UCSD-AML1 (cell line): ENCODE measurements around the gene CDYL2.

Experiments used
- DNase-seq: peaks from one replicate; lab custom pipeline; 2025; ENCODE audit not compliant: unreplicated experiment; lab: John Stamatoyannopoulos, UW

CDYL2 gene

GRCh38 chr16:80710918-80711317 is 93.5 kb downstream of the CDYL2 start:
- no peak for DNase-seq

- DNase-seq: no peak
These were observed 95.6 kb downstream of the CDYL2 start for GRCh38 chr16:80708823-80709222.

- DNase-seq: no peak
These were observed 96.7 kb downstream of the CDYL2 start for GRCh38 chr16:80707686-80708085.

DNA sequence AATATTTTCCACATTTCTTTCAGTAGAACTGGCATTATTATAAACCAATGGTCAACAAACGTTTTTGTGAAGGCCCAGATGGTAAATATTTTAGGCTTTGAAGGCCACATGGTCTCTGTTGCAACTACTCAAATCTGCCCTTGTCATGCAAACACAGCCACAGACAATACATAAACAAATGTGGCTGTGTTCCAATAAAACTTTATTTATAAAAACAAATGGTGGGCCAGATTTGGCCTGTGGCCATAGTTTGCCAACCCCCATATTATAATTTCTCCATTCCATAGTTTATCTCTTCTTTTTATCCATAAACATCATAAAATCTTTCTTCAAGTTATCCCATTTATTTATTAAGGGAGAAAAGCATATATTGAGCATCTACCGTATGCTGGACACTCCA is 98.8 kb downstream of the CDYL2 start:
- DNase-seq: no peak

GRCh38 chr16:80704751-80705505 is 99.5 kb downstream of the CDYL2 start:
- DNase-seq: no peak

DNA sequence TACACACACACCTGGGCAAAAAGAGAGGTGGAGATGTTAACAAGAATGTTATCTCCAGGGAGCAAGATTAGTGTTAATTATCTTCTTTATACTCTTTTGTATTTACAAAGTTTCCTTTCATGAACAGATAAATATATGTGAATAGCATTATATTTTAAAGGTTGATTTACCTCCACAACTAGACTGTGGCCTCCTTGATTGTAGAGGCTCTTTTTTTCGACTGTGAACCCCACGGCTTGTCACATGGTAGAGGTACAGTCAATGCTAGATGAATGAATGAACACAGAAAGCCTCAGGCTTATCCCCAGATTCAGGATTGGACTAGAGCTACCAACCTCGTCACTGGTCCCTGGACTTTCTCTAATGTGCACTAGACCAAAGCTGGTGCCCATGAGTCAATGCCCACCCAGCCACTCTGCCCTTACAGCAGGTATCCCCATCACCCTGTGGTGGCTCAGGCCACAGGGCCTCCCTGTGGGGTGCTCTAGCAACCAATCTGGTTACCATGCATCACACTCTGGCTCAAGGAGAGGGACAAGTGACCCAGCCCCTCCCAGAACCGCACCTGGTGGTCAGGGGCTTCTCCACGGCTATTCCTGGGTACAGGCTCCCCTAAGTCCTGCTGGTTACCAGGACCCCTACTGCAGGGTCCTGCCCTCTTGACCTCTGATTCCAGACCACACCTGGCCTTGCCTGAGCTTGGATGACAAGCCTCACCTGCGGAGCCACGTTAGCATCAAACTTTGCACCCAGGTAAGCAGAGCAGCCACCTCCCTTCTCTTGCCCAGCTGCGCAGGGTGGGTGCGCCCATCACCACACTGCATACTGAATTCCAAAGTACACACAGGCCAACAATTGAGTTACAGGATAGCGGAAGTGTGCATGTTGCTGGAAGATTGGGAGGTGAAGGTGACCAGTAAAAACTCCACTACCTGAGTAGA is 101.0 kb downstream of the CDYL2 start:
- DNase-seq: no peak

DNA sequence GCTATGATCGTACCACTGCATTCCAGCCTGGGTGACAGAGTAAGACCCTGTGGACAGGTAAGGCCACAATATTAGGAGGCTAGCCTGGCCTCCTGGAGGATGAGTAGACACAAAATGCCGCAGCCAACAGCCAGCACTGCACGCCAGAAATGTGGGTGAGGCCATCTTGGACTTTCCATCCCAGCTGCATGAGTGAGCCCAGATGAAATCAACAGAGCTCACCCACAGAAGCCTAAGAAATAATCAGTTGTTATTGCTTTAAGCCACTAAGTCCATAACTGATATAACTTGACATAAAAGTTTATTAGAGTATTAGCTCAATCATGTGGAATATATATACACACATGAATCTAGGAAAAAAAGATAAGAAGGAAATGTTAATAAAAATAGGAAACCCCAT is 101.7 kb downstream of the CDYL2 start:
- DNase-seq: no peak

DNA sequence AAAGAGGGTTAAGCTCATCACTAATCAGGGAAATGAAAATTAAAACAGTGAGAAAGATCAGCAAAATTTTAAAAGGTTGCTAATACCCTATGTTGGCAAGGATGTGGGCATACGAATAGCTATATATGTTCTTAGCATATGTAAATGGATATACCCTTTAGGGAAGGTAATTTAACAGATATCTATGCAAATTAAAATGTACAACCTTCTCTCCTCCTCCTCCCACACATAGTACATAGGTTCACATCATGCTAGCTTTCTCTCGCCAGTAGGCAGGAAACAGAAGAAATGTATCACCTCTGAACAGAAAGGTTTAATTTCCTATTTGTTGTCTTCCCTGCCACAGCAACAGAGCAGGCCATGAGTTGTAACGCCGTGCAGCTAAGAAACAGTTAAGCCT is 103.8 kb downstream of the CDYL2 start:
- no peak for DNase-seq

- DNase-seq: no peak
These were observed 109.4 kb downstream of the CDYL2 start for GRCh38 chr16:80695020-80695419.

DNA sequence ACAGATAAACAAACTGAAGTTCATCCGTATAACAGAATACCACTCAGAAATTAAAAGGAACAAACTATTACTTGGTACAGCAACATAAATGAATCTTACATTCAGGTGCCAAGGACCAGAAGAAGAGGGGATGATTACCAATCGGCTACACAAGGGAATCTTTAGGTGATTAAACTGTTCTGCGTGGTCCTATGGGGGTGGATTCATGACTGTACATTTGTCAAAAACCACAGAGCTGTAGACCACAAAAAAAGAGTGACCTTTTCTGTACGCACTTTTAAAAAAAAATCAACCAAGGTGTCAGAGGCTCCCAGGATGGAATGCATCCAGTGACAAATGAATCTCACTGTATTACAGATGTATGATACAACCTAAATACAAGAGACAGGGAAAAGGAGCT is 110.8 kb downstream of the CDYL2 start:
- no peak for DNase-seq

- DNase-seq: no peak
These were observed 112.1 kb downstream of the CDYL2 start for GRCh38 chr16:80692270-80692669.

DNA sequence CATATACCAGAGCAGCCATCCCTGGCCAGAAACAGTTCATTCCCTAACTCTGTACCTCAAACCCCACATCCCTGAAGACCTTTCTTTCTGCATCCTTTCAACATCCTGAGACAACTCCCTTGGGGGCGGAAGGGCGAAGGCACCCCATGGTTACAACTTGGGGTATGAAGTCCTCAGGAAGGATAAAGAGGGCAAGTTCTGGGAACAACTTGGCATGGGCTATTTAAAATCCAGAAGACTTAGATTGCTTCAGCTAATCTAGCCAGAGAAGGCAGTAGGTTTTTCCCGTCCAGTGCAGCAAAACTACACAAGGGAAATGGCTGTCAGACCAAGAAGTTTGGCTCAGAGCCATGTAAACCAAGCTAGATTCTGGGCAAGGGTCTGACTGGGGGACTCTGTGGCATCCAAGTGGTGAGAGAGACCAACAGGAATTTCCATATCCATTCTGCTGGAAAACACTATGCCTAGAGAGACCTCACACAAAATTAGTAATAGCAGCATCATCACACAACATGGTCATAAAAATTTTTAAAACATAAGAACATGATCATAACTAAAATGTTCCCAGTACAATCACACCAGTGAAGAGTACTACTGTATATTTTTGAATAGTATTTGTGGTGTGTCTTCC is 113.2 kb downstream of the CDYL2 start:
- no peak for DNase-seq

GRCh38 chr16:80689487-80689886 is 114.9 kb downstream of the CDYL2 start:
- DNase-seq: no peak

- DNase-seq: no peak
These were observed 116.8 kb downstream of the CDYL2 start for GRCh38 chr16:80687606-80688005.

DNA sequence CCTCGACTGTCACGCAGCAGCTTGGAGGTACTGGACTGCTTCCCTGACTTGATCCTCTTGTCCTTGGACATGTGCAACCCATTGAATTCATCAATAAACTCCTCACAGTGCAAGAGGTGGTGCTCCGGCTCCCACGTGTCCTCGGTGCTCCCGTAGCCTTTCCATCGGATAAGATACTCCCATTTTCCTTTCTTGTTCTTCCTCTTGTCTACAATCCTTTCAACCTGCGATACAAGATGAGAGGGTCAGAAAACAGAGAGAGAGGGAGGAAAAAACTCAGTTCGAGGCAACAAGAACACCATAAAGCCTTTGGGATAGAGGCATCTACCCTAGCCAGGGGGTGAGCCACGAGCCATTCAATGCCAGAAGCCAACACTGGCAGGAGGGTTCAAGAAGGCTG is 119.5 kb downstream of the CDYL2 start:
- DNase-seq: no peak

DNA sequence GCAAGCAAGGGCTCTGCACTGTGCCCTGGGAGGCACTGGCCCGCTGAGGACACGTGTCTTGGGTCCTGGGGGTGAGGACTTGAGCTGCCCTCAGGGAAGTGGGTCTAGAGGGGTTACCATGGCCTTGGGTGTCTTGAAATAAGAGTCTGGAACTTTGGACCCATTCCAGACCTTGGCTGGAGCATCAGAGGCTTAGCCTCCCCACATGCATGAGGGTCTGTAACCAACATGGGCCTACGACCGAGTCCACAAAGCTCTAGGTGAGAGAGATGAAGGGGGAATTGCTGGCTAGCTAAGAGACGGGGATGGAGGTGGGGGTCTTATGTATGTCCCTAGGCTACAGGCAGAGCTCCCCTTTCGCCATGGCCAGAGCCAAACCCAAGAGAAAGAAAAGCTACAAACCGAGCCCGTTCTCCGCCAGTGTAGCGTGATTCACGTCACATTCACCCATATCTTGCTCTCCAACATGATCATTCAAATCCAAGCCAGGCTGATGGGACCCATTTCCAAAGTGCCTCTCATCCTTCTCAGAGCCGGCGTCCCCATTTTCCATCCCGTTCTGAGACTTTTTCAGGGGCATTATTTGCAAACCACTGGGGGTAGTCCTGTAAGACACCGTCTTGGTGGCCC is 120.1 kb downstream of the CDYL2 start:
- DNase-seq: no peak

DNA sequence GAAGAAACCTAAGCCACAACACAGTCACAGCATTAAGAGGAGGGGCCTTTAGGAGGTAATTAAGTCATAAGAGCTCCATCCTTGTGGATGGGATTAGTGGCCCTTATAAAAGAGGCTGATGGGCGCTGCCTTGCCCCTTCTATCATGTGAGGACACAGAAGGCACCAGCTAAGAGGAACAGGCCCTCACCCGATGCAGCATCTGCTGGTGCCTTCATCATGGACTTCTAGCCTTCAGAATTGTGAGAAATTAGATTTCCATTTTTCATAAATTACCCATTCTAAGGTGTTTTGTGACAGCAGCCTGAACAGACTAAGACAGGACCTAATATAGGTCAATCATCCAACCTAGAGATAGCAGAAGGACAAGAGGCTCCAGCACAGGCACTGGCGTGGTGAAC is 120.8 kb downstream of the CDYL2 start:
- DNase-seq: no peak

GRCh38 chr16:80682421-80683070 is 121.9 kb downstream of the CDYL2 start:
- no peak for DNase-seq

GRCh38 chr16:80681436-80681835 is 123.0 kb downstream of the CDYL2 start:
- no peak for DNase-seq

DNA sequence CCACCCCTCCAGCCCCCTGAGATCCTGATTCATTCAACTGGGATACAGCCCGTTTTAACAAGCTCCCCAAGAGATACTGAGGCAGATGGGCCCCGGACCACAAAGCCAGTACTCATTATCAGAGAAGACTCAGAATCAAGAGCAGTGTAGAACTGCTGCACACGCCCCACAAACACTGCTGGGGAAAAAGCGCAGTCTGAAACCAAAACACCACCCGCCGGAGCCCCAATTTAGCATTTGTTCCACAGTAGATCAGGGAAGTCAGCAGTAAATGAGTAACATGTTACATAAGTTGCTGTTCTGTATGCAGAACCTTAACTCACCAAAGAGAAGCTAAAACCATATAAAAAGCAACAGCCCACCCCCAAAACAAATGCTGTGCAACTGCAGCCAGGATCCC is 123.6 kb downstream of the CDYL2 start:
- DNase-seq: no peak

- no peak for DNase-seq
These were observed 124.4 kb downstream of the CDYL2 start for GRCh38 chr16:80680046-80680445.
